SH-SY5Y (cell line): ENCODE measurements around the gene RAB10.

Experiments
- GATA2 ChIP-seq: IDR thresholded peaks from 2 replicates; pipeline ENCODE4 v1.6.1; 2011; ENCODE audit warnings: mild to moderate bottlenecking, low read depth, low read length
- GATA3 ChIP-seq: IDR thresholded peaks from 2 replicates; pipeline ENCODE4 v1.6.1; 2011; ENCODE audit warnings: low read depth, mild to moderate bottlenecking, low read length, moderate library complexity

The RAB10 gene

DNA sequence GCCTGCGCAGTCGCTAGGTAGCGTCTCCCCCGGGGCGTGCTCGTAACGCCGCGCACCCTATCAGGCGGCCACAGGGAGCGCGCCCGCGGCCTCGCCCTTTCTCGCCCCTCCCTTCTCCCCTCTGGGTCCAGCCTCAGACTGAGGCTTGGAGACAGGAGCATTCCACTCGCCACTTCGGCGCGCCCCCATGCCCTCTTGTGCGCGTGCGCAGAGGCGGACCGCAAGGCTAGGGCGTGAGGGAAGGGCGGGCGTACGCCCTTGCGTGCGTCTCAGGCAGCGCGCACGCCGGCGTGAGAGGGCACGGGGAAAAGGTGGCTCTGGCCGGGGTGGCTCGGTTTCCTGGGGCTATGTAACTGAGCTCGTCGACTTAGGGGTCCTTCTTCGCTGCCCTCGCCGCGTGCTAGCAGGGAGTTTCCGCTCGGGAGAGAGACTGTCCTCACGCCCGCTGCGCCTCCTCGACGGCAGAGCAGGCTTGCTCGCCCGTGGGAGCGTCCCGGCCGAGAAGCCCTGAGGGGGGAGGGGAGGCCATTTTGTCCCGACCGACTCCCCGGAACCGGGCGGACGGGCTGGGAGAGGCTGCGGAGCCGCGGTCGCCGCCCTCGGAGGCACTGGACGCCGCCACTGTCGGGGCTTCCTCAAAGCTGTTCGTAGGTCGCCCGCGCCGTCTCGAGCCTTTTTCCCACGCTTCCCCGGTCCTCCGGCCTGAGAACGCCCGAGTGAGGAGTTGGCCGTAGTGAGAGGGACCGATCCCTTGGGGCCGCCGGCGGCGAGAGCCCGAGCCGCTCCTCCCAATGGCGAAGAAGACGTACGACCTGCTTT is at the start of gene RAB10:
RAB10 (plus strand) TSS at position 267 of the 819 bp plus-strand sequence; CDS start at position 792, 525 bp downstream.
- TF ChIP-seq GATA3, result no peak
- no peak for TF ChIP-seq GATA2

DNA sequence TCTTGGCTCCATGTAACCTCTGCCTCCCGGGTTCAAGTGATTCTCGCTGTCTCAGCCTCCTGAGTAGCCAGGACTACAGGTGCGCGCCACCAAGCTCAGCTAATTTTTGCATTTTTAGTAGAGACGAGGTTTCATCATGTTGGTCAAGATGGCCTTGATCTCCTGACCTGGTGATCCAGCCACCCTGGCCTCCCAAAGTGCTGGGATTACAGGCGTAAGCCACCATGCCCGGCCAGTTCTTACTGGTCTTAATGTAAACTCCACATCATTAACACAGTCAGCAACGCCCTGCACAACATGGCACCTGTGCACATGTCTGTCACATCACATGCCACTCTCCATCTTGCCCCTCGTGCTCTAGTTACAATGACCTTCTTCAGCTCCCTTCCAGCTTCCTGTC is 45.8 kb upstream of the RAB10 start:
- TF ChIP-seq GATA3 (no peak), GATA2 (no peak)

DNA sequence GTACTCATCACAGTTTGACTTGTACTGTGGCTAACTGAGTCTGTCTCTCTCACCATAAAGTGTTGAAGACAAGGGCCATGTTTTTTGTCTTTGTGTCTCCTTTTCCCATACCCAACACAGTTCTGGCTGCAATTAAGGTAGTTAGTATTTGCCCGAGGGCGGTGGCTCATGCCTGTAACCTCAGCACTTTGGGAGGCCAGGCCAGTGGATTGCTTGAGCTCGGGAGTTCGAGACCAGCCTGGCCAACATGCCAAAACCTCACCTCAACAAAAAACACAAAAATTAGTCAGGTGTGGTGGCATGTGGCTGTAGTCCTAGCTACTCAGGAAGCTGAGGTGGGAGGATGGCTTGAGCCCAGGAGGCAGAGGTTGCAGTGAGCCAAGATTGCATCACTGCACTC is 44.7 kb upstream of the RAB10 start:
- TF ChIP-seq GATA2 (no peak), GATA3 (no peak)

DNA sequence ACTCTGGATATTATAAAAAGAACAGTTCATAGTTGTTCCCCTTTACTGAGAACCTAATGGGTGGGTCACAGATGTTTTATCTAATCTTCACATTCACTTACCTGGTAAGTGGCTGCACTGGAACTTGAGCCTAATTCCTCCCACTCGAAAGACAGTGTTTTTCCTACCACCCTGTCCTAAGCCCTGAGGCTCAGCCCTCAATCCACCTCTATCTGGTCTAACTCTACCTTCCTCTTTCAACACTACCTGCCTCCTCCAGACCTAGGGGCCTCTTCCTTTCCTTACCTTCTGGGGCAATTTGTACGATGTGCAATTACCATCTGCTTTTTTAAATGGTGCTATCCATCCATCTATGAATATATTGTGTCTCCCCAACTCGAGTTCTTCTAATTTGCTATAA is 41.9 kb upstream of the RAB10 start:
- TF ChIP-seq GATA2, result no peak
- no peak for TF ChIP-seq GATA3

DNA sequence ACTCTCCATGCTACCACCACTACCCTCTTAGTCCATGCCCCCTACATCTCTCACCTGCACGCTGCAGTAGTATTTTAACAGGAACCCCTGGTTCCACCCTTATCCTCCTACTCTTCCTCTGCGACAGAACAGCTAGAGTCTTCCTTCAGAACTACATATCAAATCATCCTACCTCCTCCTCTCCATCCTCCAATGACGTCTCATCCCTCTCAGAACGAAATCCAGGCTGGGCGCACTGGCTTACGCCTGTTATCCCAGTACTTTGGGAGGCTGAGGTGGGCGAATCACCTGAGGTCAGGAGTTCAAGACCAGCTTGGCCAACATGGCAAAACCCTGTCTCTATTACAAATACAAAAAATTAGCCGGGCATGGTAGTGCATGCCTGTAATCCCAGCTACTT is 41.3 kb upstream of the RAB10 start:
- TF ChIP-seq GATA3 (no peak), GATA2 (no peak)

DNA sequence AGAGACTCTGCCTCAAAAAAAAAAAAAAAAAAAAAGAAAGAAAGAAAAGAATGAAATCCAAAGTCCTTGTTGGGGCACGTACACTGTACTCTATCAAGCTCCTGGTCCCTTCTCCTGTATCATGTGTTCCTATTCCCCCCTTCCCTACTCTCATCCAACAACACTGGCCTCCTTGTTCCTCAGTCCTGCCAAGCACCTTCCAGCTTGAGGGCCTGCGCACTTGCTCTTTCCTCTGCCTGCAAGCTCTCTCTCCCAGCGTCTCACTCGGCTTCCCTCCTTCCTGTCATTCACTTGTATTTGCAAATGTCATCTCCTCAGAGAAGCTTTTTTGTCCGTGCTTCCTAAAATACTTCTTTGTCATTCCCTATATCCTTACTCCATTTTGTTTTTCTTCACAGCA is 40.8 kb upstream of the RAB10 start:
- no peak for TF ChIP-seq GATA3
- TF ChIP-seq GATA2, result no peak

DNA sequence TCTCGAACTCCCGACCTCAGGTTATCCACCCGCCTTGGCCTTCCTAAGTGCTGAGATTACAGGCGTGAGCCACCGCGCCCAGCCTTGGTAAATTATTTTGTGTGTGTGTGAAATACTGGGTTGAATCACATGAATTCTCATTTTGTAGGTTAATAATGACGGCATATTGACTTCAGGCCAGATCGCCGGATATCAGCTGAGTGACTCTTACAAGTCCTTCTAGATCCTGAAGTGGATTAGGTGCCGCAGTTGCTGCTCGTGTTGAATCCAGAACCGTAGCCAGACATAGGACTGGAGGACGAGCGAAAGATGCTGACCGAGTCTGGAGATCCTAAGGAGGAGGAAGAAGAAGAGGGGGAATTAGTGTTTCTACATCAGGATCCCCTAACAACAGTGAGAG is 39.4 kb upstream of the RAB10 start:
- no peak for TF ChIP-seq GATA2
- TF ChIP-seq GATA3, result no peak

DNA sequence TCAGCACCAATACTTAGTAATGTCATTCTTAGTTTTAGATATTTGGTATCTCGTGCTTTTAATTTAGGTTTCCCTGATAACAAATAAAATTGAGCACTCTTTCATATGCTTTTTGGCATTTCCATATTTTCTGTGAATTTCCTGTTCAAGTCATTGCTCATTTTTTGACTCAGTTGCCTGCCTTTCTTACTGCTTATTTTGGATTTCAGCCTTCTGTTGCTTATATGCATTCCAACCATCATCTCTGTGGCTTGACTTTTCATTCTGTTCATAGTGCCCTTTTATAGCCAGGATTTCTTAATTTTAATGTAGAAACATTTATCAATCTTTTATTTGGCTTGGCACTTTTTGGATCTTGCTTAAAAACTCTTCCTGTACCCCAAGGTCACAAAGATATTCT is 37.0 kb upstream of the RAB10 start:
- no peak for TF ChIP-seq GATA2
- no peak for TF ChIP-seq GATA3

DNA sequence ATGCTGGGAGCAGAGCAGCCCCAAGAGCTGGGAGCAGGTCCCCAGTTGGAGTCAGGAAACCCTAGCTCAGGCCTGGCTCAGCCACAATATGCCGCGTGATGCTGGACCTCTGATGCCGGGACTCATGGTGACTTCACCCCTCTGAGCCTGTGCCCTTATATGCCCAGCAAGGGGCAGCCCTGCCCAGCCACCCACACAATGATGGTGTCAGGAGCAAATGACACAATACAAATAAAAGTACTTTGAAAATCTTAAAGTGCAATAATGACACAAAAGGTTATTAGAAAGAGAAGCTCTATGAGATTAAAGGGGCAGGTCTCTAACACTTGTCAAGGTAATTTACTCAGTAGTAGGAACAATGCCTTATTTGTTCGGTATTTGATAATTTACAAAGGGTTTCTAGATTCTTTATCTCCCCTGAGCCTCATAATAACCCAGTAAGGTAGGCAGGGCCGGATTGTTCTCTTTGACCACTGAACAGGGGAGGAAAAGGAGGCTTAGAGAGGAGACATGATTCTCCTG is 33.3 kb upstream of the RAB10 start:
- no peak for TF ChIP-seq GATA2

DNA sequence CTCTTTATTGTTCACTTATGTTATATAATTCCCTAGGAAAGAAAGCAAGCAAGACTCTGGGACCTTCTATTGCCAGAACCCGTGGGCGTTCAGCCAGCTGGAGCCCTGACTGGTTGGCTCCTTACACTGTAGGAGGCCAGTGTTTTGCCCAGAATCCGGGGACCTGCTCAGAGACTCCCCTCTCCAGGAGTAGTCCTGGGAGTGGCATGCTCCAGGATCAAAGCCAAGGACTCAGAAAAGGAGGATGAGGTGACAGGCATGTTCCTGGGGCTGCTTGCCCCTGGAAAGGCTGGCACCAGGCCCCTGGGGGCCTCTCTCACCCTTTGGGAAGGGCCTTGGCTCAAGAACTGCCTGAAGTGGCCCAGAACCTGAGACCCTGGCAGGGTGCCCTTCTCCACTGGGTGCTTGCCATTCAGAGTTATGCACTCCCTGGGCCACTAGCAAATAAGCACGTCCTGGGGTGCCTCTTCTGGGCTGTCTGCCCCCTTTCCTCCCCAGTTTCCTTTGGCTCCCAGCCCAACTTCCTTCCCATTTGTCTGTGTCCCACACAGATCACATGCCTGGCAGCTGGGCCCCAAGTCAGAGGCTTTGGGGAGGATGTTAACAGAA is 32.0 kb upstream of the RAB10 start:
- TF ChIP-seq GATA2 (no peak), GATA3 (no peak)

DNA sequence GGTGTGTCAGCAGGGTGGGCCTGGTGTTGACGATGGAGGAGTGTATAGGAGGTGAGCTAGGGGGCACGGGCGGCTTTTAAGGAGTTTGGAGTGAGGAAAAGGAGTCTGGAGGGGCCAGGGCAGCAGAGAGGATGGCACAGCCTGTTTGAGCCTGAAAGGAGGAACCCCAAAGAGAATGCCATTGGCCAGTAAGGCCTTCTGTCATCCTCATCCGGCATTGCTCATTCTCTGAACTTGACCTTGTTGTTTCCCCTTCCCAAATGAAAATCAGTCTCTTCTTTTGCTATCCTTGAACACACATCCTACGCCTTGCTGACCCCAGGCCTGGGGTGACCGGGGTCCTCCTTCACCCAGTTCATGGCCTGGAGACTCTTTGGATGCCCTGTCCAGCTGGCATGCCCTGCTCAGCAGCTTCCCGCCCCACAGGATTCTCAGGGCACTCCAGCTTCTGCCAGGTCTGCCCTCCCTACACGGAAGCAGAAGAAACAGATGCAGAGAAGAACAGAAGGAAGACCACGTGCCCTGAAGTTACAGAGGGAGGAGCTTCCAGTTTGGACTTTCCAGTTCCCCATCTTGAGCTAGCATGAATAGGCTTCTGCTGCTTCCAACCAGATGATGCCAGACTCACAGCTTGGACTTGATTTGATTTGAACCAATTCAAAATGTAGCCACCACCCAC is 31.1 kb upstream of the RAB10 start:
- TF ChIP-seq GATA2, result no peak
- TF ChIP-seq GATA3, result no peak

DNA sequence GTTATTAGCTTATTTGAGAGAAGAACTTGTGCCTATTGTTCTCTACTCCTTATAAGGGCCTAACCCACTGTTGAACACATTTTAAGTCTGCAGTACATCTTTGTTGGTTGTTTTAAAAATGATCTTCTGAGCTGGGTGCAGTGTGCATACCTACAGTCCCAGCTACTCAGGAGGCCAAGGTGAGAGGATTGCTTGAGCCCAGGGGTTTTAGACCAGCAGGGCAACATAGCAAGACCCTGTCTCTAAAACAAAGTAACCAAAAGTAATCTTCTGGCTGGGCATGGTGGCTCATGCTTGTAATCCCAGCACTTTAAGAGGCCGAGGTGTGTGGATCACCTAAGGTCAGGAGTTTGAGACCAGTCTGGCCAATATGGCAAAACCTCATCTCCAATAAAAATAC is 25.8 kb upstream of the RAB10 start:
- TF ChIP-seq GATA3 (no peak), GATA2 (no peak)

DNA sequence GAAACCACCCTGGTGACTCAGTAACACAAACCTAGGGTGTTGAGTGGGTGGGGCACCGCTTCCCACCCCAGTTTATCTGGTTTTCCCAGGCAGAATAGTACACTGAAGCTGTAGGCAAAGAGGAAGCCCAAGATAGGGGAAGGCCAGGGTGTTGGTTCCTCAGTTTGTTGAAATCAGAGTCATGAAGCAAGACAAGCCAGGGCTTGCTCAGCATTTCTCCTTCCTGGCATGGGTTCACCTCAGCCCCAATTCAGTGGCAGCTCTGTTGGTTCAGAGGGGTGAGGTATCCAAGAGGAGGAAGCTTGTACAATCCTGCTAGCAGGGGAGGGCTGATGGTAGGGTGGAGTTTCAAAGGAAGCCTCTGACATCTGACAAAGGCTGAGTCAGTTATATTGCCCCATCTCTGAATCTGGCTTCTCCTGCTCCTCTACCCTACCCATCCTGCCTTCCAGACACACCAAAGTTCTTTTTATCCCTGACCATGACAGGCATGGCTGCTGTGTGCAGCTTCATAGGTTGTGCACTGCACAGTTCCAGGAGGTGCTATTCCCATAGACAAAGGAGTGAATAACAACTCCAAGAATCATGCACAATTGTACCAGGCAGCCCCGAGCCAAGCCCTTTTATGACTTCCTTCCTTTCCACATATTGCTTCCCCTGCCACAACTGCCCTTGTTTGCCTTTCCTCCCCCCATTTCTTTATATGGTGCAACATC is 24.9 kb upstream of the RAB10 start:
- TF ChIP-seq GATA3 (no peak), GATA2 (no peak)

DNA sequence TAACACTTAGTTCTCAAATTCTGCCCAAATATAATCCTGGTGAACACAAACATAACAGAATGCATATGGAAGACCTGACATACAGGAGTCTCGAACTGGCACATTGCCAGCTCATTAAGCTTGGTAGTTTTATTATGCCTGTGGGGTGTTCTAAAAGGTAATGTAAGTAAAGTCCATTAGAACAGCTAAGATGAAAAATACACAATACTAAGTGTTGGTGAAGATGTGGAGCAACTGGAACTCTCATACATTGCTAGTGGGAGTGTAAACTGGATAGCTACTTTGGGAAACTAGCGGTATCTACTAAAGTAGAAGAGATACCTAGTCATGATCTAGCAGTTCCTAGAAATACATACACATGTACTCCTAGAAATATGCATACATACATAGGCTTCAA is 24.3 kb upstream of the RAB10 start:
- TF ChIP-seq GATA3, result no peak
- no peak for TF ChIP-seq GATA2

DNA sequence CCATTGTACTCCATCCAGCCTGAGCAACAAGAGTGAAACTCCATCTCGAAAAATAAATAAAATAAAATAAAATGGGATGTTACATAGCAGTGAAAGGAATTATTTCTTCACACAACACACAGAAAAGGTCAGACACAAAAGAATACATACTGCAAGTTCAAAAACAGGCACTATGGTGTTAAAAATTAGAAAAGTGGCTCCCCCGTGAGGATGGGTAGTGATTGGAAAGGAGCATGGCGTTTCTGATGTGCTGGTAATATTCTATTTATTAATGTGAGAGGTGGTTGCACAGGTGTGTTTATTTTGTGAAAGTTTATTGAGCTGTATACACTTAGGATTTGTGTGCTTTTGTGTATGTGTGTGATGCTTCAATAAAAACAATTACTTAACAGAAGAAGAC is 22.9 kb upstream of the RAB10 start:
- no peak for TF ChIP-seq GATA3
- TF ChIP-seq GATA2, result no peak

DNA sequence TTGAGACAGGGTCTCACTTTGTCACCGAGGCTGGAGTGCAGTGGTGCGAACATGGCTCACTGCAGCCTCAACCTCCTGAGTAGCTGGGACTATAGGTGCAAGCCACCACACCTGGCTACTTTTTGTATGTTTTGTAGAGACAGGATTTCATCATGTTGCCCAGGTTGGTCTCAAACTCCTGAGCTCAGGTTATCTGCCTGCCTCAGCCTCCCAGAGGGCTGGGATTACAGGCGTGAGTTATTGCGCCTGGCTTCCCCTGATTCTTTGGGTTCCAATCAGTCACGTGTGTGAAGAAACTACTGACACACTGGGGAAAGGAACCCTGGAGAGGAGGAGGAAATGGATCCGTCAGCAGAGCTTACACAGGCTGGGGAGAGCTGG is 22.3 kb upstream of the RAB10 start:
- no peak for TF ChIP-seq GATA2
- no peak for TF ChIP-seq GATA3
